GM12878 (cell line): ENCODE measurements around the gene RER1. TPM values are rescaled to one million over a fixed set of nuclear protein-coding genes. Genes with fewer than 3 reads are reported as not detected.

Experiments used
- ATAC-seq: fragments of 200-7000 bp; cut with Tn5 transposase; 3 replicates; pipeline ENCODE4 v1.9.1; 2020; ENCODE audit warnings: mild to moderate bottlenecking, moderate library complexity
- BruUV-seq: library from RNA; stranded (reverse); fragments of 400-500 nt; replicated peaks from 2 replicates; lab custom pipeline; 2021; lab: Mats Ljungman, UMichigan
- CTCF ChIA-PET: fragments of 300-600 bp; sonication (Branson Sonifier 250); formaldehyde crosslinking; extraction: SDS; loops from one replicate; lab custom pipeline; 2021; ENCODE audit warnings: inconsistent platforms; lab: Yijun Ruan, JAX
- POLR2A ChIA-PET: fragments of 350-600 bp; formaldehyde crosslinking; extraction: SDS; loops from one replicate; lab custom pipeline; 2021; ENCODE audit warnings: inconsistent platforms; lab: Charles Lee
- RAD21 ChIA-PET: fragments of 300-600 bp; sonication (Branson Sonifier 250); formaldehyde crosslinking; loops from one replicate; lab custom pipeline; 2023; ENCODE audit warnings: antibody characterized with exemption; ENCODE audit not compliant: unreplicated experiment; lab: Charles Lee
- SMC1A ChIA-PET: fragments of 300-600 bp; sonication (Branson Sonifier 250); formaldehyde crosslinking; loops from one replicate; lab custom pipeline; 2023; ENCODE audit not compliant: unreplicated experiment, uncharacterized antibody; lab: Charles Lee
- DNase-seq: peaks from one replicate; pipeline ENCODE4 v3.0.0-alpha.2; 2011; ENCODE audit warnings: low read depth, low spot score
- FAIRE-seq: peaks from 3 replicates; lab custom pipeline; 2011; peaks lifted over from hg19 to GRCh38; lab: Jason Lieb, UNC
- H2AFZ ChIP-seq: 2 replicates; pipeline ENCODE4 v1.6.0; 2011; ENCODE audit warnings: low read depth, low read length, control low read depth; ENCODE audit not compliant: control insufficient read depth
- H3K27ac ChIP-seq: 2 replicates; pipeline ENCODE4 v1.5.1; 2011; ENCODE audit warnings: control low read depth; ENCODE audit not compliant: control insufficient read depth, insufficient read depth
- H3K27me3 ChIP-seq, 2 experiments: replicated peaks in 1 of 2; 2 replicates each; pipeline versions ENCODE4 v1.6.0 to v1.6.1; 2011; ENCODE audit warnings: low read length in 1 of 2; ENCODE audit not compliant: control insufficient read depth in 2 of 2, insufficient read depth in 2 of 2
- H3K36me3 ChIP-seq, 2 experiments: 2 replicates each; pipeline ENCODE4 v1.5.1; 2011; ENCODE audit warnings: low read length in 1 of 2; ENCODE audit not compliant: control insufficient read depth in 2 of 2, insufficient read depth in 2 of 2
- H3K4me1 ChIP-seq: 2 replicates; pipeline ENCODE4 v1.6.1; 2011; ENCODE audit warnings: mild to moderate bottlenecking, low read length, moderate library complexity, mixed read lengths; ENCODE audit not compliant: control insufficient read depth, insufficient read depth
- H3K4me2 ChIP-seq: 2 replicates; pipeline ENCODE4 v1.6.0; 2011; ENCODE audit warnings: control low read depth; ENCODE audit not compliant: control insufficient read depth, insufficient read depth
- H3K4me3 ChIP-seq: fragments of 200-600 bp; sonication (generic); 2 replicates; pipeline ENCODE4 v1.5.1; 2016
- H3K79me2 ChIP-seq: 2 replicates; pipeline ENCODE4 v1.6.0; 2011; ENCODE audit warnings: low read length; ENCODE audit not compliant: control insufficient read depth, insufficient read depth
- H3K9ac ChIP-seq: 2 replicates; pipeline ENCODE4 v1.8.0; 2011; ENCODE audit warnings: low read length, control low read depth, mixed read lengths; ENCODE audit not compliant: control insufficient read depth, insufficient read depth
- H3K9me3 ChIP-seq: replicated peaks from 3 replicates; pipeline ENCODE4 v1.5.1; 2011; ENCODE audit warnings: mild to moderate bottlenecking, low read length; ENCODE audit not compliant: control insufficient read depth, insufficient read depth
- H4K20me1 ChIP-seq: 2 replicates; pipeline ENCODE4 v1.6.0; 2011; ENCODE audit not compliant: control insufficient read depth, insufficient read depth
- CEBPB ChIP-seq, 2 experiments: fragments of 150-350 bp in 1 of 2; IDR thresholded peaks; 2 replicates each; pipeline ENCODE4 v1.6.1; 2012 to 2014; ENCODE audit warnings: low read depth in 2 of 2, low read length in 2 of 2, borderline replicate concordance in 1 of 2, inconsistent platforms in 1 of 2
- FOS ChIP-seq: IDR thresholded peaks from 3 replicates; pipeline ENCODE4 v1.6.1; 2011; ENCODE audit warnings: borderline replicate concordance; ENCODE audit not compliant: insufficient read length; ENCODE audit errors: extremely low read depth
- KAT2A ChIP-seq: conservative IDR thresholded peaks from 2 replicates; pipeline ENCODE4 v1.6.1; 2011; ENCODE audit warnings: low read depth, low read length; ENCODE audit not compliant: control insufficient read depth
- MTA2 ChIP-seq: fragments of 450-650 bp; IDR thresholded peaks from 2 replicates; pipeline ENCODE4 v1.6.1; 2016; ENCODE audit warnings: low read depth, mild to moderate bottlenecking, moderate library complexity
- ZBTB40 ChIP-seq: fragments of 450-650 bp; IDR thresholded peaks from 2 replicates; pipeline ENCODE4 v1.6.1; 2016; ENCODE audit warnings: mild to moderate bottlenecking, moderate library complexity, borderline replicate concordance
- WGBS: methylation state at CpG from one replicate; pipeline ENCODE4 v1.1.6; 2016; ENCODE audit warnings: low lambda C conversion rate; ENCODE audit not compliant: insufficient replicate concordance, insufficient coverage; ENCODE audit errors: missing lambda C conversion rate; 5-methylcytosine and 5-hydroxymethylcytosine counted together
- in situ Hi-C: fragments of 300-500 bp; cut with MboI; formaldehyde crosslinking; loops from 9 replicates; pipeline ENCODE4 v1.14.3; 2018; ENCODE audit warnings: mixed read lengths
- intact Hi-C: fragments of 100-400 bp; cut with micrococcal nuclease; formaldehyde crosslinking; loops from one replicate; pipeline ENCODE4 v1.14.2; 2022; ENCODE audit not compliant: unreplicated experiment
- polyA plus RNA-seq, 11 experiments: library from polyadenylated mRNA; depleted of rRNA in 4 of 11; unstranded in 6 of 11; stranded (reverse) in 5 of 11; fragments of >200 nt; fragmentation: Nextera tagmentation in 4 of 11; fragmentation: Illumina TruSeq in 1 of 11; extraction: Ambion mirVana in 4 of 11; extraction: Trizol in 1 of 11; gene quantifications; 1 replicate in 1 of 11; 2 replicates in 10 of 11; pipeline versions ENCODE4 v1.2.1 to v1.2.3, GENCODE V29; 2011 to 2016; ENCODE audit warnings: inconsistent platforms in 2 of 11, missing spikeins in 2 of 11, low read depth in 1 of 11
- total RNA-seq, 4 experiments: library from RNA; depleted of rRNA in 3 of 4; stranded (reverse); fragments of >200 nt in 3 of 4; fragmentation: Illumina TruSeq in 1 of 4; extraction: Trizol in 1 of 4; gene quantifications; 2 replicates each; pipeline versions ENCODE4 v1.2.1 to v1.2.3, GENCODE V29; 2013 to 2021
- TF ChIP-seq, protein P1 (sequence below): fragments of 450-650 bp; formaldehyde crosslinking; IDR thresholded peaks from 2 replicates; pipeline ENCODE4 v1.4.0; 2022; ENCODE audit warnings: mild to moderate bottlenecking, moderate library complexity
- TF ChIP-seq, protein P2 (sequence below): fragments of 450-650 bp; IDR thresholded peaks from 2 replicates; pipeline ENCODE4 v1.6.1; 2014; ENCODE audit warnings: mild to moderate bottlenecking
- TF ChIP-seq, protein P3 (sequence below): fragments of 450-650 bp; IDR thresholded peaks from 2 replicates; pipeline ENCODE4 v1.6.1; 2017; ENCODE audit warnings: low read depth, mild to moderate bottlenecking, moderate library complexity

Gene RER1
- total and polyA plus RNA-seq, 10 of the 15 experiments (the other 5 are each of a cell fraction or from before 2014, with no cell fraction given) = 29.2 to 274 (median 136) TPM

DNA sequence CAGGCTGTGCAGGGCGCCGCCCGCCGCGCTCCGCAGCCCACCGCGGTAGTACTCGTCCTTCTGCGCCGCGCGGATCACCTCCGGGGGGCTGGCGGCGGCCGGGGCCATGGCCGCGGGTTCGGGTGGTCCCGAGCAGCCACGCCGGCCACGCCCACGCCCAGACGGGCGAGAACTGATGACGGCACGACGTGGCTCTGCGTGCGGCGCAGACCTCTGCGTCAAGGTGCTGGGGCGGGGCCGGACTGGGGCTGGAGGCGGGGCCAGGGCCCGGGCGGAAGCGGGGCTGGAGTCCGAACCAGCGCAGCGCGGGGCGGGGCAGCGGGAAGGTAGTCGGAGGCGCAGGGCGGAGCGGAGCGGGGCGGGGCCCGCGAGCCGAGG, 20.7 kb downstream of the RER1 start, which contains the start of gene PEX10:
Gene PEX10 (minus strand): TSS at position 170 of the 378 bp plus-strand sequence. CDS start 62 bp downstream, at position 108.
- WGBS = under 1% methylated on average over 25 of the region's 55 CpGs
- Histone ChIP-seq H3K36me3 (no peaks in the 10 kb centered on the region; a peak in 2 of 4 replicates), H3K4me2 (peak within 1 kb of the TSS; percentile 94), H2AFZ (peak within 1 kb of the TSS; percentile 76), H3K4me1 (peaks cover 27% of the 10 kb centered on the region), H4K20me1 (no peaks in the 10 kb centered on the region), H3K4me3 (peak within 1 kb of the TSS; percentile 98), H3K79me2 (peaks cover 20% of the 10 kb centered on the region), H3K27me3 (no peaks in the 10 kb centered on the region), H3K9me3 (no peaks in the 10 kb centered on the region), H3K9ac (peak within 1 kb of the TSS; percentile 84), H3K27ac (peak within 1 kb of the TSS; percentile 62)
- CTCF ChIA-PET = interaction anchor here (0.7 to 1.8 kb wide), 4 partner anchors 135 to 217 kb away, joined by 3 to 23 read pairs (median 6); partner anchors contain the start of genes FAAP20 and TNFRSF14
- peak; percentile 88 for ATAC-seq
- FAIRE-seq = peak; percentile 95
- DNase-seq = peak; percentile 80
- SMC1A ChIA-PET = interaction anchor here (0.7 to 2.1 kb wide), 5 partner anchors 21 to 218 kb away, joined by 3 to 9 read pairs (median 3); partner anchors contain the start of genes FAAP20, MORN1 and RER1
- intact Hi-C loops = no loop called here
- POLR2A ChIA-PET = interaction anchor here (1.0 to 1.8 kb wide), 5 partner anchors 113 to 173 kb away, joined by 3 to 11 read pairs (median 6); partner anchors contain the start of gene PANK4
- in situ Hi-C loops = loop anchor here (5.0 to 10.0 kb wide), 3 partner anchors 135 to 1015 kb away; no protein-coding TSS in a partner anchor
- BruUV-seq = no TSS peak
- RAD21 ChIA-PET = interaction anchor here (1.5 to 1.8 kb wide), 4 partner anchors 112 to 217 kb away, joined by 3 to 13 read pairs (median 6); partner anchors contain the start of gene FAAP20
- TF ChIP-seq FOS (no peak), CEBPB (IDR thresholded peaks at IDR 0.05; ENCODE audit: borderline replicate concordance in 1 of 2, low read depth in 2 of 2, low read length in 2 of 2) (no peak), MTA2 (no peak), ZBTB40 (no peak), KAT2A (no peak)
- TF ChIP-seq, protein P1, sequence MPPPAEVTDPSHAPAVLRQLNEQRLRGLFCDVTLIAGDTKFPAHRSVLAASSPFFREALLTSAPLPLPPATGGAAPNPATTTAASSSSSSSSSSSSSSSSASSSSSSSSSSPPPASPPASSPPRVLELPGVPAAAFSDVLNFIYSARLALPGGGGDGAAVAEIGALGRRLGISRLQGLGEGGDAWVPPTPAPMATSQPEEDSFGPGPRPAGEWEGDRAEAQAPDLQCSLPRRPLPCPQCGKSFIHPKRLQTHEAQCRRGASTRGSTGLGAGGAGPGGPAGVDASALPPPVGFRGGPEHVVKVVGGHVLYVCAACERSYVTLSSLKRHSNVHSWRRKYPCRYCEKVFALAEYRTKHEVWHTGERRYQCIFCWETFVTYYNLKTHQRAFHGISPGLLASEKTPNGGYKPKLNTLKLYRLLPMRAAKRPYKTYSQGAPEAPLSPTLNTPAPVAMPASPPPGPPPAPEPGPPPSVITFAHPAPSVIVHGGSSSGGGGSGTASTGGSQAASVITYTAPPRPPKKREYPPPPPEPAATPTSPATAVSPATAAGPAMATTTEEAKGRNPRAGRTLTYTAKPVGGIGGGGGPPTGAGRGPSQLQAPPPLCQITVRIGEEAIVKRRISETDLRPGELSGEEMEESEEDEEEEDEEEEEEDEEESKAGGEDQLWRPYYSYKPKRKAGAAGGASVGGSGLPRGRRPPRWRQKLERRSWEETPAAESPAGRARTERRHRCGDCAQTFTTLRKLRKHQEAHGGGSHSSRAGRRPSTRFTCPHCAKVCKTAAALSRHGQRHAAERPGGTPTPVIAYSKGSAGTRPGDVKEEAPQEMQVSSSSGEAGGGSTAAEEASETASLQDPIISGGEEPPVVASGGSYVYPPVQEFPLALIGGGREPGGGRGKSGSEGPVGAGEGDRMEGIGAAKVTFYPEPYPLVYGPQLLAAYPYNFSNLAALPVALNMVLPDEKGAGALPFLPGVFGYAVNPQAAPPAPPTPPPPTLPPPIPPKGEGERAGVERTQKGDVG (CRISPR knock-in tag) = no peak
- TF ChIP-seq, protein P2, sequence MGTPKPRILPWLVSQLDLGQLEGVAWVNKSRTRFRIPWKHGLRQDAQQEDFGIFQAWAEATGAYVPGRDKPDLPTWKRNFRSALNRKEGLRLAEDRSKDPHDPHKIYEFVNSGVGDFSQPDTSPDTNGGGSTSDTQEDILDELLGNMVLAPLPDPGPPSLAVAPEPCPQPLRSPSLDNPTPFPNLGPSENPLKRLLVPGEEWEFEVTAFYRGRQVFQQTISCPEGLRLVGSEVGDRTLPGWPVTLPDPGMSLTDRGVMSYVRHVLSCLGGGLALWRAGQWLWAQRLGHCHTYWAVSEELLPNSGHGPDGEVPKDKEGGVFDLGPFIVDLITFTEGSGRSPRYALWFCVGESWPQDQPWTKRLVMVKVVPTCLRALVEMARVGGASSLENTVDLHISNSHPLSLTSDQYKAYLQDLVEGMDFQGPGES = no peak
- TF ChIP-seq, protein P3, sequence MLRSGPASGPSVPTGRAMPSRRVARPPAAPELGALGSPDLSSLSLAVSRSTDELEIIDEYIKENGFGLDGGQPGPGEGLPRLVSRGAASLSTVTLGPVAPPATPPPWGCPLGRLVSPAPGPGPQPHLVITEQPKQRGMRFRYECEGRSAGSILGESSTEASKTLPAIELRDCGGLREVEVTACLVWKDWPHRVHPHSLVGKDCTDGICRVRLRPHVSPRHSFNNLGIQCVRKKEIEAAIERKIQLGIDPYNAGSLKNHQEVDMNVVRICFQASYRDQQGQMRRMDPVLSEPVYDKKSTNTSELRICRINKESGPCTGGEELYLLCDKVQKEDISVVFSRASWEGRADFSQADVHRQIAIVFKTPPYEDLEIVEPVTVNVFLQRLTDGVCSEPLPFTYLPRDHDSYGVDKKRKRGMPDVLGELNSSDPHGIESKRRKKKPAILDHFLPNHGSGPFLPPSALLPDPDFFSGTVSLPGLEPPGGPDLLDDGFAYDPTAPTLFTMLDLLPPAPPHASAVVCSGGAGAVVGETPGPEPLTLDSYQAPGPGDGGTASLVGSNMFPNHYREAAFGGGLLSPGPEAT = no peak
